RPMI8226 (cell line): ENCODE measurements around the gene DLEC1.

Source experiments
- DNase-seq: peaks from one replicate; pipeline ENCODE4 v3.0.0-alpha.2; 2015

DLEC1 gene

DNA sequence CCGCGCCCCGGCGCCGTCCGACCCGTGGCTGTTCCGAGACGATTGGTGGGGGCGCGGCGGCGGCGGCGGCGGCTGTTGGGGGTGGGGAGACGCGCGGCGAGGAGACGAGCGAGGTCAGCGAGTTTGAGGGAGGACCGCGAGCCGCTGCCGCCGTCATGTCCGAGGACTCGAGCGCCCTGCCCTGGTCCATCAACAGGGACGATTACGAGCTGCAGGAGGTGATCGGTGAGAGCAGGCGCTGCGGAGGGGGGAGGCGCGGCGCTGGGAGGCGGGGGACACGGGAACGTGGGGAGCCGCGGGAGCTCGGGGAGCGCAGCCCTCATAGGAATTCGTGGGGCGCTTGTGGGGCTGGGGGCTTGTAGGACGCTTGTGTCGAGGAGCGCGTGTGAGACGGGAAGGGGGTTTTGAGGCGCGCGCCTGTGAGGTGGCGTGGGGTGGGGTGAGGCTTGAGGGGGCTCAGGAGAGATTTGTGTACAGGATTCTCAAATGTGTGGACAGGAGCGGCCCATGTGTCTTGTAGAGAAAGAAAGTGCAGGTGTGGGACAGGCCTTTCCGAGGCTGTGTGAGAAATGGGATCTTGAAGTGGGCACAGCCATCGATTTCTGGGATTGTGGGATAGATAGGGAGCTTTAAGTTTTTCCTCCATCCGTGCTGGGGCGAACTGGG, 126.8 kb downstream of the DLEC1 start:
- DNase-seq, result peak; percentile 62

GRCh38 chr3:38167591-38167990, 128.6 kb downstream of the DLEC1 start:
- no peak for DNase-seq

GRCh38 chr3:38168151-38169026, 129.4 kb downstream of the DLEC1 start:
- no peak for DNase-seq

DNA sequence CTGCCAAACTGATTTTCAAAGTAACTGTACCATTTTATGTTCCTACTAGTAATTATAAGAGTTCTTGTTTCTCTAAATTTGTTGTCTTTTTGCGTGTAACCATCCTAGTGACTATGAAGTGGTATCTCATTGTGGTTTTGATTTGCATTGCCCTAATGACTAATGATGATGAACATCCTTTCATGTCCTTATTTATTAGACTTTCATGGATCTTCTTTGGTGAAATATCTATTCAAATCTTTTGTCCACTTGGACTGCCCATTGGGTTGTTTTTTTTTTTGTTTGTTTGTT, 130.0 kb downstream of the DLEC1 start:
- DNase-seq, result no peak

DNA sequence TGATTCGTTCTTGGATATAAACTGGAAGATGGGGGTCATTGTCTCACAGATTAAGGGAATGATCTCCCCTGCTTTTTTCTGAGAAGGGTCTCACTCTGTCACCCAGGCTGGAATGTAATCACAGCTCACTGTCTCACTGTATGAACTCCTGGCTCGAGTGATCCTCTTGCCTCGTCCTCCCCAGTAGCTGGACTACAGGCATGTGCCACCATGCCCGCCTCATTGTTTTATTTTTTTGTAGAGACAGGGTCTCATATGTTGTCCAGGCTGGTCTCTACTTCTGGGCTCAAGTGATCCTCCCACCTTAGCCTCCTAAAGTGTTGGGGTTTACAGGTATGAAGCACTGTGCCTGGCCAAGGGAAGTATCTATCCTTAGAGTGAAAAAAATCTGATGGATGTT, 131.7 kb downstream of the DLEC1 start:
- no peak for DNase-seq

DNA sequence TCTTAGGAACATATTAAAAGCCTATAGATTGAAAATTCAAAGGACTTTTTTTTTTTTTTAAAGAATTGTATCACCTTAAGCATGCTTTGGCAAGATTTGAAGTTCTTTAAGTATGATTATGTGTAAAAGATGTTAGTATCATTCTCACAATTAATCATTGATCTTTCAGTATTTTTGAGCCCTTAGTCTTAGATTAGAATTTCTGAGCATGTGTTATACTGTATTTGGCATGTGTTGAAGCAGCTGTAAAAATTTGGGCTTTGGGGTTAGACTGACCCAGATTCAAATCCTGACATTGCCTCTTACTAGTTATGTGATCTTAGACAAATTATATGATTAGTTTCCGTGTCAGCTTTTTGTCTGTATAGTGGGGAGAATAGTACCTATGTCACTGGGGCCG, 132.6 kb downstream of the DLEC1 start:
- no peak for DNase-seq
